Astrocyte (in vitro differentiated cells and primary cell): ENCODE data around the gene ESRRA. TPM values are rescaled to one million over a fixed set of nuclear protein-coding genes. Genes with fewer than 3 reads are reported as not detected.

ENCODE experiments used
- DNase-seq: peaks from one replicate; pipeline ENCODE4 v3.0.0-alpha.2; 2010; ENCODE audit warnings: low read depth
- FAIRE-seq: peaks from 2 replicates; lab custom pipeline; 2011; peaks lifted over from hg19 to GRCh38; lab: Jason Lieb, UNC
- H2AFZ ChIP-seq: 2 replicates; pipeline ENCODE4 v1.6.0; 2012; ENCODE audit warnings: low read depth, low read length, inconsistent platforms
- H3K27ac ChIP-seq: 2 replicates; pipeline ENCODE4 v1.5.1; 2011; ENCODE audit warnings: low read depth, low read length, inconsistent platforms
- H3K27me3 ChIP-seq: 2 replicates; pipeline ENCODE4 v1.6.0; 2011; ENCODE audit warnings: low read length, inconsistent platforms; ENCODE audit not compliant: insufficient read depth
- H3K36me3 ChIP-seq: 2 replicates; pipeline ENCODE4 v1.5.1; 2011; ENCODE audit warnings: low read length, inconsistent platforms; ENCODE audit not compliant: insufficient read depth
- H3K4me1 ChIP-seq: 2 replicates; pipeline ENCODE4 v1.5.1; 2011; ENCODE audit warnings: low read length, inconsistent platforms; ENCODE audit not compliant: insufficient read depth
- H3K4me2 ChIP-seq: 2 replicates; pipeline ENCODE4 v1.6.0; 2012; ENCODE audit warnings: low read length, inconsistent platforms
- H3K4me3 ChIP-seq: 2 replicates; pipeline ENCODE4 v1.5.1; 2011; ENCODE audit warnings: low read depth, mild to moderate bottlenecking, low read length, inconsistent platforms; ENCODE audit not compliant: insufficient read depth
- H3K79me2 ChIP-seq: 2 replicates; pipeline ENCODE4 v1.6.0; 2012; ENCODE audit warnings: mild to moderate bottlenecking, low read length, inconsistent platforms; ENCODE audit not compliant: insufficient read depth
- H3K9ac ChIP-seq: 2 replicates; pipeline ENCODE4 v1.6.0; 2012; ENCODE audit warnings: mild to moderate bottlenecking, low read length, inconsistent platforms
- H3K9me3 ChIP-seq: 2 replicates; pipeline ENCODE4 v1.5.1; 2012; ENCODE audit warnings: low read depth, mild to moderate bottlenecking, low read length, inconsistent platforms; ENCODE audit not compliant: insufficient read depth
- H4K20me1 ChIP-seq: 2 replicates; pipeline ENCODE4 v1.6.0; 2012; ENCODE audit warnings: low read length, inconsistent platforms; ENCODE audit not compliant: insufficient read depth
- H3K27ac Mint-ChIP-seq: one replicate; pipeline ENCODE4 v1.8.0; 2021; ENCODE audit warnings: mild to moderate bottlenecking, mixed read lengths; ENCODE audit not compliant: unreplicated experiment
- H3K27me3 Mint-ChIP-seq: one replicate; pipeline ENCODE4 v1.8.0; 2021; ENCODE audit warnings: low read depth, mixed read lengths; ENCODE audit not compliant: unreplicated experiment
- H3K36me3 Mint-ChIP-seq: one replicate; pipeline ENCODE4 v1.8.0; 2021; ENCODE audit warnings: low read depth, mixed read lengths; ENCODE audit not compliant: unreplicated experiment
- H3K4me1 Mint-ChIP-seq: one replicate; pipeline ENCODE4 v1.8.0; 2021; ENCODE audit warnings: low read depth, mixed read lengths; ENCODE audit not compliant: unreplicated experiment
- H3K4me3 Mint-ChIP-seq: one replicate; pipeline ENCODE4 v1.8.0; 2021; ENCODE audit warnings: mild to moderate bottlenecking, moderate library complexity, mixed read lengths; ENCODE audit not compliant: unreplicated experiment
- H3K9me3 Mint-ChIP-seq: one replicate; pipeline ENCODE4 v1.8.0; 2021; ENCODE audit warnings: mild to moderate bottlenecking, mixed read lengths; ENCODE audit not compliant: unreplicated experiment
- EZH2 ChIP-seq: IDR thresholded peaks from 2 replicates; pipeline ENCODE4 v1.6.1; 2012; ENCODE audit warnings: mild to moderate bottlenecking, low read length, inconsistent platforms; ENCODE audit not compliant: insufficient read depth
- total RNA-seq: library from RNA; stranded (reverse); gene quantifications from 2 replicates; pipeline ENCODE4 v1.2.1, GENCODE V29; 2021
- TF ChIP-seq, protein P1 (sequence below): IDR thresholded peaks from 2 replicates; pipeline ENCODE4 v1.5.1; 2011; ENCODE audit warnings: low read depth, mild to moderate bottlenecking, inconsistent platforms, low read length, moderate library complexity; ENCODE audit not compliant: insufficient read depth

ESRRA gene
- total RNA-seq, 1 donor from 2014 or later, result 26.3 TPM

- H3K4me2 ChIP-seq, result peak within 1 kb of the TSS; percentile 100
- H3K36me3 ChIP-seq, result no peaks in the 10 kb centered on the region
- H3K27ac ChIP-seq, result peak within 1 kb of the TSS; percentile 78
- H3K4me3 Mint-ChIP-seq, result peak within 1 kb of the TSS; percentile 87
- H3K36me3 Mint-ChIP-seq, result peaks cover 3% of the 10 kb centered on the region
- no peak for FAIRE-seq
- H3K27me3 Mint-ChIP-seq, result peaks cover 2% of the 10 kb centered on the region
- TF ChIP-seq, protein P1, sequence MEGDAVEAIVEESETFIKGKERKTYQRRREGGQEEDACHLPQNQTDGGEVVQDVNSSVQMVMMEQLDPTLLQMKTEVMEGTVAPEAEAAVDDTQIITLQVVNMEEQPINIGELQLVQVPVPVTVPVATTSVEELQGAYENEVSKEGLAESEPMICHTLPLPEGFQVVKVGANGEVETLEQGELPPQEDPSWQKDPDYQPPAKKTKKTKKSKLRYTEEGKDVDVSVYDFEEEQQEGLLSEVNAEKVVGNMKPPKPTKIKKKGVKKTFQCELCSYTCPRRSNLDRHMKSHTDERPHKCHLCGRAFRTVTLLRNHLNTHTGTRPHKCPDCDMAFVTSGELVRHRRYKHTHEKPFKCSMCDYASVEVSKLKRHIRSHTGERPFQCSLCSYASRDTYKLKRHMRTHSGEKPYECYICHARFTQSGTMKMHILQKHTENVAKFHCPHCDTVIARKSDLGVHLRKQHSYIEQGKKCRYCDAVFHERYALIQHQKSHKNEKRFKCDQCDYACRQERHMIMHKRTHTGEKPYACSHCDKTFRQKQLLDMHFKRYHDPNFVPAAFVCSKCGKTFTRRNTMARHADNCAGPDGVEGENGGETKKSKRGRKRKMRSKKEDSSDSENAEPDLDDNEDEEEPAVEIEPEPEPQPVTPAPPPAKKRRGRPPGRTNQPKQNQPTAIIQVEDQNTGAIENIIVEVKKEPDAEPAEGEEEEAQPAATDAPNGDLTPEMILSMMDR, result no peak
- no peak for TF ChIP-seq EZH2
- H3K27me3 ChIP-seq, result no peaks in the 10 kb centered on the region
- H3K9ac ChIP-seq, result peak within 1 kb of the TSS; percentile 92
- peaks cover 3% of the 10 kb centered on the region for H3K4me1 Mint-ChIP-seq
- no peaks in the 10 kb centered on the region for H3K9me3 Mint-ChIP-seq
- peak; percentile 74 for DNase-seq
- H2AFZ ChIP-seq, result peak within 1 kb of the TSS; percentile 88
- H3K9me3 ChIP-seq, result no peaks in the 10 kb centered on the region
- H3K79me2 ChIP-seq, result peaks cover 16% of the 10 kb centered on the region
- H3K4me3 ChIP-seq, result peak within 1 kb of the TSS; percentile 88
- peaks cover 10% of the 10 kb centered on the region for H3K4me1 ChIP-seq
- H3K27ac Mint-ChIP-seq, result no peak within 1 kb of the TSS
- H4K20me1 ChIP-seq, result no peaks in the 10 kb centered on the region
Measured at GRCh38 chr11:64284048-64284961, 21.0 kb upstream of the ESRRA start, which contains the start of gene BAD. BAD (minus strand) TSS chr11:64284665; CDS start chr11:64284368, 297 bp downstream.

- H3K36me3 Mint-ChIP-seq, result peaks cover 5% of the 10 kb centered on the region
- Histone ChIP-seq H3K4me1 (peaks cover 10% of the 10 kb centered on the region), H2AFZ (peak within 1 kb of the TSS; percentile 88), H3K27ac (peak within 1 kb of the TSS; percentile 78), H4K20me1 (peaks cover 7% of the 10 kb centered on the region), H3K27me3 (peaks cover under 1% of the 10 kb centered on the region), H3K9ac (peak within 1 kb of the TSS; percentile 92), H3K4me2 (peak within 1 kb of the TSS; percentile 100), H3K79me2 (peaks cover 16% of the 10 kb centered on the region), H3K36me3 (no peaks in the 10 kb centered on the region), H3K9me3 (no peaks in the 10 kb centered on the region), H3K4me3 (peak within 1 kb of the TSS; percentile 88)
- peak; percentile 28 for DNase-seq
- FAIRE-seq, result no peak
- peaks cover 10% of the 10 kb centered on the region for H3K27me3 Mint-ChIP-seq
- H3K4me3 Mint-ChIP-seq, result peak within 1 kb of the TSS; percentile 87
- peaks cover 3% of the 10 kb centered on the region for H3K4me1 Mint-ChIP-seq
- TF ChIP-seq, protein P1, result no peak
- no peak for TF ChIP-seq EZH2
- H3K27ac Mint-ChIP-seq, result peak within 1 kb of the TSS; percentile 30
- no peaks in the 10 kb centered on the region for H3K9me3 Mint-ChIP-seq
Measured at GRCh38 chr11:64284962-64285884, 20.1 kb upstream of the ESRRA start, which contains the start of gene GPR137. GPR137 (plus strand) TSS chr11:64285848; CDS start chr11:64286525, 677 bp downstream.
